A549 (cell line): ENCODE measurements around the gene TRABD.

Experiments used
- BHLHE40 ChIP-seq: IDR thresholded peaks from 2 replicates; pipeline ENCODE4 v1.6.1; 2012; ENCODE audit warnings: low read depth, low read length, inconsistent platforms
- CHD2 ChIP-seq: fragments of 150-350 bp; IDR thresholded peaks from 2 replicates; pipeline ENCODE4 v1.6.1; 2014; ENCODE audit warnings: low read length; ENCODE audit not compliant: partially characterized antibody
- CTCF ChIP-seq: fragments of >200 bp; sonication (Bioruptor Twin); formaldehyde crosslinking; IDR thresholded peaks from 3 replicates; pipeline ENCODE4 v1.5.1; 2016
- GATA3 ChIP-seq: IDR thresholded peaks from 2 replicates; pipeline ENCODE4 v1.6.1; 2012; ENCODE audit warnings: borderline replicate concordance
- HES2 ChIP-seq: fragments of >200 bp; sonication (Bioruptor Twin); formaldehyde crosslinking; IDR thresholded peaks from 2 replicates; pipeline ENCODE4 v1.6.1; 2016
- KDM5A ChIP-seq: fragments of 200-600 bp; sonication (generic); IDR thresholded peaks from 2 replicates; pipeline ENCODE4 v1.6.1; 2016; ENCODE audit warnings: antibody characterized with exemption, mild to moderate bottlenecking
- MAFK ChIP-seq: fragments of 450-650 bp; IDR thresholded peaks from 2 replicates; pipeline ENCODE4 v1.6.1; 2014; ENCODE audit not compliant: partially characterized antibody
- MAZ ChIP-seq: fragments of 150-350 bp; IDR thresholded peaks from 2 replicates; pipeline ENCODE4 v1.6.1; 2014; ENCODE audit warnings: antibody characterized with exemption, low read depth, low read length, borderline replicate concordance
- POLR2A ChIP-seq: IDR thresholded peaks from 2 replicates; pipeline ENCODE4 v1.6.1; 2012; ENCODE audit warnings: mild to moderate bottlenecking, low read length
- RFX5 ChIP-seq: fragments of 450-650 bp; IDR thresholded peaks from 2 replicates; pipeline ENCODE4 v1.7.1; 2014; ENCODE audit warnings: antibody characterized with exemption, mild to moderate bottlenecking, moderate library complexity
- TFCP2L1 ChIP-seq: fragments of 250-450 bp; sonication (Bioruptor Pico); IDR thresholded peaks from 2 replicates; pipeline ENCODE4 v1.5.0; 2021; ENCODE audit warnings: mild to moderate bottlenecking

DNA sequence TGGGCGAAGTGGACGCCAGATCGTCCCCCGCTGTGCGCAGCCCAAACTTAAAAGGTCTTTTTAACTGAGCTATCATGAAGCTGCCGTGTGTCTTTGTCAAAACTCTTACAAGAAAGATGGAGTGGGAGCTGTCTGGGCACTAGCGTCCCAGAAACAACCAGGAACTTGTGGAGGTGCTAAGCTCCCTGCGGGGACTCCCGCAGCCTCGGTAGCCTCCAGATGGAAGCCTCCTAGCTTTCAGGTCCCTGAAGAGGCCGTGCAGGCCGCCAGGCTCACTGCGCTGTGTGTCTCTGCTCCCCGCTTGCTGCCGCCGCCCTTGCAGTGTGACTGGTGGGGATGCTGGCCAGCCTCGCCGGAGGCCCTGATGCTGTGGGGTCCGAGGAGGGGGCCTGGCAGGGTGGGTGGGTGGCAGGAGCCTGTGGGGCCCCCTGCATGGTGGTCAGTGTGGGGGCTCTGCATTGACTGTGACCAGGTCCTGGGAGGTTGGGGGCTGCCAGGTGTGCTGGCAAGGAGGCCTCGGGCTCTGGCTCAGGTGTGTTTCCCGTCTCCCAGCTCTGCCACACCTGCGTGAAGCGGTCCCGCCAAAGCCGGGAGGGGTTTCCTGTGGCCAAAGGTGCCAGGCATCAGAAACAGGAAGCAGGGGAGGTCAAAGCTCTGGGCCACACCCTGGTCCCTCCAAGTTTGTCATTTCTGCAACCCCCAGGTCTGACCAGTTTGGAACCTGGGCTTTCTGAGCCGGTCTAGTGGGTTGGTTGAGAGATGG lies 1.2 kb downstream of the TRABD start:
- TF ChIP-seq MAZ (no peak), CTCF (no peak), RFX5 (no peak), TFCP2L1 (CRISPR knock-in tag) (no peak), MAFK (no peak), HES2 (no peak), BHLHE40 (no peak), GATA3 (no peak), POLR2A (no peak), CHD2 (no peak), KDM5A (no peak)
